Raji (cell line): ENCODE data around the gene GRK3.

Source experiments
- POLR2A ChIP-seq: IDR thresholded peaks from 2 replicates; pipeline ENCODE4 v1.6.1; 2011; ENCODE audit warnings: low read depth, low read length, control low read depth; ENCODE audit not compliant: insufficient read depth

The GRK3 gene

GRCh38 chr22:25573841-25574240 lies 9.4 kb downstream of the GRK3 start:
- no peak for TF ChIP-seq POLR2A

GRCh38 chr22:25574736-25575135 lies 10.3 kb downstream of the GRK3 start:
- no peak for TF ChIP-seq POLR2A

- TF ChIP-seq POLR2A: no peak
Measured at GRCh38 chr22:25582946-25583345, 18.5 kb downstream of the GRK3 start.

GRCh38 chr22:25598609-25599008 lies 34.1 kb downstream of the GRK3 start:
- TF ChIP-seq POLR2A: no peak

- TF ChIP-seq POLR2A: no peak
Measured at GRCh38 chr22:25602445-25602844, 38.0 kb downstream of the GRK3 start.

- TF ChIP-seq POLR2A: no peak
Measured at GRCh38 chr22:25602916-25603315, 38.4 kb downstream of the GRK3 start.

- TF ChIP-seq POLR2A: no peak
Measured at GRCh38 chr22:25621986-25622385, 57.5 kb downstream of the GRK3 start.

GRCh38 chr22:25623310-25623734 lies 58.8 kb downstream of the GRK3 start:
- no peak for TF ChIP-seq POLR2A

GRCh38 chr22:25623851-25624250 lies 59.4 kb downstream of the GRK3 start:
- no peak for TF ChIP-seq POLR2A

DNA sequence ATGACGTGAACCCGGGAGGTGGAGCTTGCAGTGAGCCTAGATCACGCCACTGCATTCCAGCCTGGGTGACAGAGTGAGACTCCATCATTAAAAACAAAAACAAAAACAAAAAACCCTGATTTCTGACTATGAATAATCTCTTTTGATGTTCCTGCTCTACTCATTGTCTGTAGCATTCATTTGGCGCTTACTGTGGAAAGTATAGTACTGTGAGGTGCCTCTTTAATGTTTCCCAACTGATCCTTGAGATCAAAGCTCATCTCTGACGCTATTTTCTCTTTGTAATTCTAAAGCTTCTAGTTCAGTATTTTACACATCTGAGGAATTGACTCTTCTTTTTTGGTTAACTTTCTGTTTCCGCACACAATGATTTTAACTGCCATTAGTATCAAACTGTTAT lies 60.0 kb downstream of the GRK3 start:
- no peak for TF ChIP-seq POLR2A

- no peak for TF ChIP-seq POLR2A
Measured at GRCh38 chr22:25626624-25626990, 62.1 kb downstream of the GRK3 start.

GRCh38 chr22:25627271-25627852 lies 62.9 kb downstream of the GRK3 start:
- no peak for TF ChIP-seq POLR2A

DNA sequence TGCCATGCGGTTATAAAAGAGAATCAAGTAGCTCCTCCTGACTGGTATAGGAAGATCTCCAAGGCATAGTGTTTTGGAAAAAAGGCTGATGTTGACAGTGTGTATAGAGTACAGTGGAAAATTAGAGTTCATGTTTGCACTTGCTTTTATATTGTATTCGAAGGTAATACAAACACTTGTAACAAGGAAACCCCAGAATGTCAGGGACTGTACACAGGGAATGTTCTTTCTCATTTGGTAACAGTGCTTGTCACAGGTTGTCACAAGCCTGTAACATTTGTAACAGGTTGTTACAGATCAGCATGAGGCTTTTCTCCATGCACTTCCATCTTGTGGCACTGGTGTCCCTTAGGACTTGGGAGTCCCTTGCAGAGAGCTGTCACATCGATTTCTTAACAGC lies 64.0 kb downstream of the GRK3 start:
- no peak for TF ChIP-seq POLR2A

- TF ChIP-seq POLR2A: no peak
Measured at GRCh38 chr22:25629613-25630012, 65.1 kb downstream of the GRK3 start.

DNA sequence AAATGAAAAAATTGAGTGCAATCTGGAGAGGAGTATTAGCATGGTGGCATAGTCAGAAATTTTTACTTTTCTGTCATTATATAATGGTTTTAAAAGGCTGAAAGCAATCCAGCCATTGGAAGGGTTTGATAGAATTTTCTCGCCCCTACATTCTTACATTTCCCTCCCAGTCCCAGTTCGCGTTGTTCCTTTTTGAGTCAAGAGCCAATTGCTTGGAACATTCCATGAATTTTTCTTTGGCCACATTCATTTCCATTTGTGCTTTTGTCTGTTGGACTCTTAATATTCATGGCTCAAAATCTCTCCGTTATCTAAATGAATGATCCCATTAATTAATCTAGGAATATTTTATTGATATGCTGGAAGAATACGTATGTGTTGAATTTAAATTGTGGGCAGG lies 66.0 kb downstream of the GRK3 start:
- TF ChIP-seq POLR2A: no peak

- no peak for TF ChIP-seq POLR2A
Measured at GRCh38 chr22:25636323-25636722, 71.8 kb downstream of the GRK3 start.

DNA sequence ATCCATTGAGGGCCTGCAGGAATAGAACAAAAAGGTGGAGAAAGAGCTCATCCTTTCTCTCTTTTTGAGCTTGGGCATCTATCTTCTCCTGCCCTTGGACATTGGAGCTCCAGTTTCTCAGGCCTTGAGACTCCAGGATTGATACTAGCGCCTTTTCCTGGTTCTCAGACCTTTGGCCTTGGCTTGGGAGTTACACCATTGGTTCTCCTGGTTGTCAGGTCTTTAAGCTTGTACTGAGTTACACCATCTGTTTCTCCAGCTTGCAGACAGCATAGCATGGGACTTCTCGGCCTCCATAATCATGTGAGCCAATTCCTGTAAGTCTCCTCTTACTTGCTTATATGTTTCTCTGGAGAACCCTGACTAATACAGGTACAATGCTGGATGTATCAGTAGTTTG lies 72.6 kb downstream of the GRK3 start:
- no peak for TF ChIP-seq POLR2A
